Measurements from ENCODE around the gene GNG4.

The GNG4 gene

GRCh38 chr1:235525314-235525713 lies 124.3 kb downstream of the GNG4 start:
- DNase-seq: no peak

- no peak for DNase-seq
These were observed 132.6 kb downstream of the GNG4 start for GRCh38 chr1:235516862-235517446.

- no peak for DNase-seq
These were observed 133.6 kb downstream of the GNG4 start for GRCh38 chr1:235515844-235516512.

GRCh38 chr1:235513495-235514366 lies 135.9 kb downstream of the GNG4 start:
- DNase-seq: peak; percentile 62

- DNase-seq: no peak
These were observed 137.9 kb downstream of the GNG4 start for GRCh38 chr1:235511470-235512240.

- no peak for DNase-seq
These were observed 138.8 kb downstream of the GNG4 start for GRCh38 chr1:235510823-235511222.

- no peak for DNase-seq
These were observed 142.0 kb downstream of the GNG4 start for GRCh38 chr1:235507623-235508022.

GRCh38 chr1:235504494-235505222 lies 144.9 kb downstream of the GNG4 start:
- DNase-seq: peak; percentile 99

- DNase-seq: no peak
These were observed 145.5 kb downstream of the GNG4 start, which contains the start of gene B3GALNT2 for GRCh38 chr1:235504122-235504493. Gene B3GALNT2, minus strand, starts transcription at chr1:235504452. Its CDS starts 200 bp downstream, at chr1:235504252.

- peak; percentile 32 for DNase-seq
These were observed 146.0 kb downstream of the GNG4 start for GRCh38 chr1:235503403-235504121.

GRCh38 chr1:235502601-235503402 lies 146.8 kb downstream of the GNG4 start:
- DNase-seq: no peak

GRCh38 chr1:235500971-235501540 lies 148.5 kb downstream of the GNG4 start:
- no peak for DNase-seq

Measured in stimulated activated CD4-positive, alpha-beta T cell treated with anti-CD3 and anti-CD28 coated beads, Interleukin-4, amount 100 ng/mL, for 24 hours (primary cell).